K562 (cell line): ENCODE measurements around the gene NKIRAS1. TPM values are rescaled to one million over a fixed set of nuclear protein-coding genes. Genes with fewer than 3 reads are reported as not detected.

Experiments
- ARID1B ChIP-seq: fragments of 450-650 bp; IDR thresholded peaks from 2 replicates; pipeline ENCODE4 v1.6.1; 2016; ENCODE audit warnings: antibody characterized with exemption, mild to moderate bottlenecking, inconsistent platforms
- C11orf30 ChIP-seq: fragments of 450-650 bp; IDR thresholded peaks from 2 replicates; pipeline ENCODE4 v1.6.1; 2016; ENCODE audit warnings: low read depth, mild to moderate bottlenecking
- CBX8 ChIP-seq: fragments of 200-600 bp; sonication (generic); IDR thresholded peaks from 2 replicates; pipeline ENCODE4 v1.6.1; 2012; ENCODE audit warnings: borderline replicate concordance, mixed run types, low read depth, mild to moderate bottlenecking, moderate library complexity, mixed read lengths, low read length, control low read depth, inconsistent platforms; ENCODE audit not compliant: poor library complexity, severe bottlenecking; ENCODE audit errors: extremely low read depth
- GABPB1 ChIP-seq: sonication (generic); formaldehyde crosslinking; IDR thresholded peaks from 2 replicates; pipeline ENCODE4 v1.8.0; 2022; ENCODE audit warnings: mild to moderate bottlenecking, missing genetic modification reagents
- GABPB2 ChIP-seq: fragments of 250-450 bp; sonication (Bioruptor Pico); conservative IDR thresholded peaks from 2 replicates; pipeline ENCODE4 v1.5.1; 2021; ENCODE audit warnings: mild to moderate bottlenecking
- HDAC1 ChIP-seq, 2 experiments: fragments of 450-650 bp; IDR thresholded peaks; 2 replicates each; pipeline ENCODE4 v1.6.1; 2016 to 2017; ENCODE audit warnings: inconsistent platforms in 1 of 2, mild to moderate bottlenecking in 1 of 2, moderate library complexity in 1 of 2
- HNRNPK ChIP-seq: fragments of 200-400 bp; formaldehyde crosslinking; IDR thresholded peaks from one replicate; pipeline ENCODE4 v1.6.1; 2018; ENCODE audit warnings: mild to moderate bottlenecking, low read depth, low read length; ENCODE audit not compliant: poor library complexity, severe bottlenecking
- NELFE ChIP-seq: IDR thresholded peaks from 2 replicates; pipeline ENCODE4 v1.6.1; 2011; ENCODE audit warnings: mild to moderate bottlenecking; ENCODE audit not compliant: insufficient read depth, insufficient read length
- RNF2 ChIP-seq: sonication (generic); IDR thresholded peaks from 2 replicates; pipeline ENCODE4 v1.6.1; 2016
- SMAD4 ChIP-seq: fragments of 250-450 bp; sonication (Bioruptor Pico); conservative IDR thresholded peaks from 2 replicates; pipeline ENCODE4 v1.8.0; 2021; ENCODE audit warnings: inconsistent platforms, mild to moderate bottlenecking, moderate library complexity
- ZNF121 ChIP-seq: sonication (generic); formaldehyde crosslinking; conservative IDR thresholded peaks from 2 replicates; pipeline ENCODE4 v1.8.0; 2022; ENCODE audit warnings: missing genetic modification reagents
- ZNF140 ChIP-seq: fragments of 250-450 bp; sonication (Bioruptor Pico); IDR thresholded peaks from 2 replicates; pipeline ENCODE4 v1.8.0; 2021; ENCODE audit warnings: moderate library complexity, mild to moderate bottlenecking, inconsistent platforms
- ZNF347 ChIP-seq: fragments of 450-650 bp; formaldehyde crosslinking; IDR thresholded peaks from 2 replicates; pipeline ENCODE4 v1.4.0; 2020; ENCODE audit warnings: low read depth, mild to moderate bottlenecking, moderate library complexity
- ZNF589 ChIP-seq: fragments of 200-800 bp; sonication (Bioruptor generic); IDR thresholded peaks from 2 replicates; pipeline ENCODE4 v1.6.1; 2016; ENCODE audit warnings: low read depth, missing genetic modification characterization, missing compliant biosample characterization
- polyA plus RNA-seq, 8 experiments: library from polyadenylated mRNA; depleted of rRNA in 4 of 8; stranded (reverse) in 5 of 8; unstranded in 3 of 8; fragments of >200 nt; fragmentation: Nextera tagmentation in 2 of 8; fragmentation: Illumina TruSeq in 1 of 8; extraction: Ambion mirVana in 2 of 8; extraction: Trizol in 1 of 8; gene quantifications; 2 replicates each; pipeline versions ENCODE4 v1.2.1 to v1.2.3, GENCODE V29; 2011 to 2014; ENCODE audit warnings: inconsistent platforms in 1 of 8, missing spikeins in 1 of 8
- total RNA-seq, 7 experiments: library from RNA; depleted of rRNA in 6 of 7; stranded (reverse); fragments of >200 nt in 6 of 7; fragmentation: Illumina TruSeq in 2 of 7; extraction: Trizol in 2 of 7; gene quantifications; 2 replicates each; pipeline versions ENCODE4 v1.2.1 to v1.2.3, GENCODE V29; 2011 to 2021; ENCODE audit warnings: low replicate concordance in 1 of 7
- TF ChIP-seq, protein P1 (sequence below): fragments of 250-450 bp; sonication (Bioruptor Pico); IDR thresholded peaks from 2 replicates; pipeline ENCODE4 v1.5.0; 2021; ENCODE audit warnings: mild to moderate bottlenecking, moderate library complexity
- TF ChIP-seq, protein P2 (sequence below): sonication (generic); formaldehyde crosslinking; IDR thresholded peaks from 2 replicates; pipeline ENCODE4 v1.8.1; 2023; ENCODE audit warnings: missing genetic modification reagents, mild to moderate bottlenecking, borderline replicate concordance
- TF ChIP-seq, protein P3 (sequence below), 2 experiments: fragments of 200-800 bp in 1 of 2; sonication (Bioruptor generic) in 1 of 2; sonication (generic) in 1 of 2; formaldehyde crosslinking in 1 of 2; IDR thresholded peaks in 1 of 2; conservative IDR thresholded peaks in 1 of 2; 2 replicates each; pipeline versions ENCODE4 v1.5.0 to v1.6.1; 2016 to 2020; ENCODE audit warnings: missing compliant biosample characterization in 1 of 2, missing genetic modification characterization in 1 of 2, missing genetic modification reagents in 1 of 2
- TF ChIP-seq, protein P4 (sequence below): fragments of 250-450 bp; sonication (Bioruptor Pico); IDR thresholded peaks from 2 replicates; pipeline ENCODE4 v1.8.0; 2021; ENCODE audit warnings: borderline replicate concordance, mild to moderate bottlenecking, moderate library complexity; ENCODE audit not compliant: poor library complexity, severe bottlenecking

Gene NKIRAS1
- total and polyA plus RNA-seq, 9 of the 15 experiments (the other 6 are each of a cell fraction or from before 2014, with no cell fraction given) = 5.1 to 10.3 (median 6.3) TPM

DNA sequence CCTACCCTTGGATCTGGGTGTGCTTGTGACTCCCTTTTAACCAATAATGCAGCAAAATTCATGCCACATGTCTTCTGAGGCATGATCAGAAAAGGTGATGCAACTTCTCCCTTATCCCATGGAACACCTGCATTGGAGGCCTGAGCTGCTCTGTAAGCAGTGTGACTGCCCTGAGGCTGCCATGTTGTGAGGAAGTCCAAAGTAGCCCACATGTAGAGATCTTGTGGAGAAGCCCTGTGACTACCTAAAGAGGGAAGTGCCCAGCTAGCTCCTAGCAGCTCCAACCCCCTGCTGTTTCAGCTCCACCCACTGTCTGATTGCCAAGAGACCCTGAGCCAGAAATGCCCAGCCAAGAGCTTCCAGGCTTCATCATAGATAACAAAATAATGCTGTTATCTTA lies 21.9 kb upstream of the NKIRAS1 start (continued):
- TF ChIP-seq, protein P1, sequence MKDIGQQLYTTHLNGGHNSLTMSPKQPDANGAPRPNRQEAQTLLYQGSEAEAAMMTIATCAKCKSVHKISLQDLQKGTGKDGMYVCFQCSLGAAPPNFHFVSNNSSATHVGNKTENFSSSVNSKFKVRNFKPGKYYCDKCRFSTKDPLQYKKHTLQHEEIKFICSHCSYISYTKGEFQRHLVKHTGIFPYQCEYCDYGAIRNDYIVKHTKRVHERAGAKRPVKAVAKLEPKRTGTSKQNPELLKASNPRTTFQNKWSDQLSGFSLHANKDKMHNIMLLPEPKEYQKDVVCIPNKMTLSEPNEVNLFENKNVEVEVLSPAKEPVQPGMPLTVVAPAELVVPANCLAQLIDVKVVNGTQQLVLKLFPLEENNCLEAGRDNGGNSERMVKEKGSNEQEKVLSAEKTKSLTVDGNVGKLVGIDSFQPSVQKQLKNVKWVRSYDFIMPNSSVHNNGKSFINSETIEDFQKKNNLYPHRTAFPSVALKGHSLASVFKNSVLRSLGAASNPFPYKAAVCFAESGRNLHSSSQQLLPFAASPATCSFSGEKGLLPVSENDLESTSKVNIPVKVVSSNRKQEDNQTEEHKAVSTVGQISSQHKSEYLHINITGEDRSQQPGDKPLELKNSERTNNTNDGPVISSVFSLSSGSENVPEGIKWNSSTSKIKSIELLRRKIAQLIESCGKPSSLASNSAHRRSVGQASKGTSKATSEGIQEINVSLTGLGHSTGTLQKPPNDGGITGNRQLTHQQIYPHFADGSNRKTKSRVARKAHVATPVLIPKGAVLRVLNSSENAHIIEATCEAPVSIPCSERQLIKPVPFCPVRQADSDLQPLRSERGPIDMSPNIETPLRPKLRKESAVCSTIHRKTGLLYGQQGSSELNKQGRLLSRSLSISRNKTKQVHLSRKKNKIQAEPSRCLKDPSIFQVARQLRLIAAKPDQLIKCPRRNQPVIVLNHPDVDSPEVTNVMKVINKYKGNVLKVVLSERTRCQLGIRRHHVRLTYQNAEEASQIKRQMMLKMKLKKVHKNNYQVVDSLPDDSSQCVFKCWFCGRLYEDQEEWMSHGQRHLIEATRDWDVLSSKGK = no peak
- no peak for TF ChIP-seq CBX8
- TF ChIP-seq C11orf30 = no peak
- no peak for TF ChIP-seq SMAD4
- TF ChIP-seq ZNF140 (CRISPR knock-in tag) = no peak
- TF ChIP-seq ZNF589 (CRISPR knock-in tag) = no peak
- TF ChIP-seq, protein P2, sequence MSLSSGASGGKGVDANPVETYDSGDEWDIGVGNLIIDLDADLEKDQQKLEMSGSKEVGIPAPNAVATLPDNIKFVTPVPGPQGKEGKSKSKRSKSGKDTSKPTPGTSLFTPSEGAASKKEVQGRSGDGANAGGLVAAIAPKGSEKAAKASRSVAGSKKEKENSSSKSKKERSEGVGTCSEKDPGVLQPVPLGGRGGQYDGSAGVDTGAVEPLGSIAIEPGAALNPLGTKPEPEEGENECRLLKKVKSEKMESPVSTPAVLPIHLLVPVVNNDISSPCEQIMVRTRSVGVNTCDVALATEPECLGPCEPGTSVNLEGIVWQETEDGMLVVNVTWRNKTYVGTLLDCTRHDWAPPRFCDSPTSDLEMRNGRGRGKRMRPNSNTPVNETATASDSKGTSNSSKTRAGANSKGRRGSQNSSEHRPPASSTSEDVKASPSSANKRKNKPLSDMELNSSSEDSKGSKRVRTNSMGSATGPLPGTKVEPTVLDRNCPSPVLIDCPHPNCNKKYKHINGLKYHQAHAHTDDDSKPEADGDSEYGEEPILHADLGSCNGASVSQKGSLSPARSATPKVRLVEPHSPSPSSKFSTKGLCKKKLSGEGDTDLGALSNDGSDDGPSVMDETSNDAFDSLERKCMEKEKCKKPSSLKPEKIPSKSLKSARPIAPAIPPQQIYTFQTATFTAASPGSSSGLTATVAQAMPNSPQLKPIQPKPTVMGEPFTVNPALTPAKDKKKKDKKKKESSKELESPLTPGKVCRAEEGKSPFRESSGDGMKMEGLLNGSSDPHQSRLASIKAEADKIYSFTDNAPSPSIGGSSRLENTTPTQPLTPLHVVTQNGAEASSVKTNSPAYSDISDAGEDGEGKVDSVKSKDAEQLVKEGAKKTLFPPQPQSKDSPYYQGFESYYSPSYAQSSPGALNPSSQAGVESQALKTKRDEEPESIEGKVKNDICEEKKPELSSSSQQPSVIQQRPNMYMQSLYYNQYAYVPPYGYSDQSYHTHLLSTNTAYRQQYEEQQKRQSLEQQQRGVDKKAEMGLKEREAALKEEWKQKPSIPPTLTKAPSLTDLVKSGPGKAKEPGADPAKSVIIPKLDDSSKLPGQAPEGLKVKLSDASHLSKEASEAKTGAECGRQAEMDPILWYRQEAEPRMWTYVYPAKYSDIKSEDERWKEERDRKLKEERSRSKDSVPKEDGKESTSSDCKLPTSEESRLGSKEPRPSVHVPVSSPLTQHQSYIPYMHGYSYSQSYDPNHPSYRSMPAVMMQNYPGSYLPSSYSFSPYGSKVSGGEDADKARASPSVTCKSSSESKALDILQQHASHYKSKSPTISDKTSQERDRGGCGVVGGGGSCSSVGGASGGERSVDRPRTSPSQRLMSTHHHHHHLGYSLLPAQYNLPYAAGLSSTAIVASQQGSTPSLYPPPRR (CRISPR knock-in tag) = no peak
- no peak for TF ChIP-seq RNF2
- TF ChIP-seq GABPB1 (CRISPR knock-in tag) = no peak
- TF ChIP-seq NELFE = no peak
- no peak for TF ChIP-seq HNRNPK
- TF ChIP-seq ARID1B = peak; percentile 62
- TF ChIP-seq ZNF347 (CRISPR knock-in tag) = no peak
- TF ChIP-seq, protein P3, sequence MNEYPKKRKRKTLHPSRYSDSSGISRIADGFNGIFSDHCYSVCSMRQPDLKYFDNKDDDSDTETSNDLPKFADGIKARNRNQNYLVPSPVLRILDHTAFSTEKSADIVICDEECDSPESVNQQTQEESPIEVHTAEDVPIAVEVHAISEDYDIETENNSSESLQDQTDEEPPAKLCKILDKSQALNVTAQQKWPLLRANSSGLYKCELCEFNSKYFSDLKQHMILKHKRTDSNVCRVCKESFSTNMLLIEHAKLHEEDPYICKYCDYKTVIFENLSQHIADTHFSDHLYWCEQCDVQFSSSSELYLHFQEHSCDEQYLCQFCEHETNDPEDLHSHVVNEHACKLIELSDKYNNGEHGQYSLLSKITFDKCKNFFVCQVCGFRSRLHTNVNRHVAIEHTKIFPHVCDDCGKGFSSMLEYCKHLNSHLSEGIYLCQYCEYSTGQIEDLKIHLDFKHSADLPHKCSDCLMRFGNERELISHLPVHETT (CRISPR knock-in tag; conservative IDR thresholded peaks at IDR 0.05 in 1 of 2, IDR thresholded peaks at IDR 0.05 in 1 of 2) = no peak
- no peak for TF ChIP-seq GABPB2 (CRISPR knock-in tag)
- no peak for TF ChIP-seq HDAC1 (IDR thresholded peaks at IDR 0.05)
- TF ChIP-seq ZNF121 (CRISPR knock-in tag) = no peak
- TF ChIP-seq, protein P4, sequence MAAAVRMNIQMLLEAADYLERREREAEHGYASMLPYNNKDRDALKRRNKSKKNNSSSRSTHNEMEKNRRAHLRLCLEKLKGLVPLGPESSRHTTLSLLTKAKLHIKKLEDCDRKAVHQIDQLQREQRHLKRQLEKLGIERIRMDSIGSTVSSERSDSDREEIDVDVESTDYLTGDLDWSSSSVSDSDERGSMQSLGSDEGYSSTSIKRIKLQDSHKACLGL (CRISPR knock-in tag) = no peak
